Cardiac muscle cell (in vitro differentiated cells and primary cell): ENCODE measurements around the gene F3. TPM values are rescaled to one million over a fixed set of nuclear protein-coding genes. Genes with fewer than 3 reads are reported as not detected.

Experiments used
- DNase-seq, 2 donors: peaks; one replicate each; pipeline versions ENCODE4 v3.0.0 to v3.0.0-alpha.2; 2010 to 2017; ENCODE audit warnings: low read depth in 1 of 2, low spot score in 1 of 2
- H3K27ac ChIP-seq: fragments of 200-600 bp; sonication (generic); 2 replicates; pipeline ENCODE4 v1.5.1; 2016
- H3K27me3 ChIP-seq: fragments of 200-600 bp; sonication (generic); 2 replicates; pipeline ENCODE4 v1.6.0; 2016; ENCODE audit warnings: control low read depth
- H3K36me3 ChIP-seq: fragments of 200-600 bp; sonication (generic); 2 replicates; pipeline ENCODE4 v1.5.1; 2016; ENCODE audit warnings: control low read depth
- H3K4me1 ChIP-seq: fragments of 200-600 bp; sonication (generic); 2 replicates; pipeline ENCODE4 v1.8.1; 2017; ENCODE audit warnings: low read depth, mild to moderate bottlenecking, mixed run types
- H3K4me3 ChIP-seq: fragments of 200-600 bp; sonication (generic); 2 replicates; pipeline ENCODE4 v1.5.1; 2016; ENCODE audit warnings: mild to moderate bottlenecking
- H3K9me3 ChIP-seq: fragments of 200-600 bp; sonication (generic); 2 replicates; pipeline ENCODE4 v1.5.1; 2017; ENCODE audit warnings: low read depth, mild to moderate bottlenecking, control low read depth
- polyA plus RNA-seq: library from polyadenylated mRNA; unstranded; fragments of >200 nt; fragmentation: Nextera tagmentation; extraction: Ambion mirVana; gene quantifications from 2 replicates; pipeline ENCODE4 v1.2.1, GENCODE V29; 2016
- total RNA-seq: library from RNA; depleted of rRNA; stranded (reverse); fragments of >200 nt; gene quantifications from 2 replicates; pipeline ENCODE4 v1.2.3, GENCODE V29; 2016
- TF ChIP-seq, protein P1 (sequence below): IDR thresholded peaks from 2 replicates; pipeline ENCODE4 v1.5.1; 2012; ENCODE audit warnings: low read depth, mild to moderate bottlenecking, low read length

F3 gene
- total and polyA plus RNA-seq, 2 experiments from 2014 or later: 0.81 to 1.6 TPM

DNA sequence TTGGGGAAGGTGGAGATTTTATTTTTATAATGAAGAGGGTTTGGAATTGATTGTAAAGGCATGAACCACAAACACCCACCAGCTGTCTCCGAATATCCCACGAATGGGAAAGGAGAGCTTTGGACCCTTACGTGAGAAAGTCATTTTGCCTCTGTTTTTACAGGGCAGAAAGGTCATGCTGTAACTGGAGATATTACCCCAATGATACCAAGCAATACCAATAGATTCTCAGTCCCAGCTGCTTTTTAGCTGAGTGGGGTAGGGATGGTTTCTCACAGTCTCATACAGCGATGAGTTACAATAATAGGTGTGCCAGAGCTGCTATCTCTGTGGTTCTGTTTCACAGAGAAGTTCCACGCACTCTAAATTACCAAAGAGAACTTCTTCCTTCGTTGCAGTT lies 8.8 kb upstream of the F3 start:
- Histone ChIP-seq H3K27ac (no peak overlapping the region), H3K36me3 (no peaks in the 10 kb centered on the region), H3K4me3 (no peak overlapping the region), H3K27me3 (no peaks in the 10 kb centered on the region), H3K9me3 (no peaks in the 10 kb centered on the region), H3K4me1 (no peaks in the 10 kb centered on the region)
- no peak for DNase-seq
- TF ChIP-seq, protein P1, sequence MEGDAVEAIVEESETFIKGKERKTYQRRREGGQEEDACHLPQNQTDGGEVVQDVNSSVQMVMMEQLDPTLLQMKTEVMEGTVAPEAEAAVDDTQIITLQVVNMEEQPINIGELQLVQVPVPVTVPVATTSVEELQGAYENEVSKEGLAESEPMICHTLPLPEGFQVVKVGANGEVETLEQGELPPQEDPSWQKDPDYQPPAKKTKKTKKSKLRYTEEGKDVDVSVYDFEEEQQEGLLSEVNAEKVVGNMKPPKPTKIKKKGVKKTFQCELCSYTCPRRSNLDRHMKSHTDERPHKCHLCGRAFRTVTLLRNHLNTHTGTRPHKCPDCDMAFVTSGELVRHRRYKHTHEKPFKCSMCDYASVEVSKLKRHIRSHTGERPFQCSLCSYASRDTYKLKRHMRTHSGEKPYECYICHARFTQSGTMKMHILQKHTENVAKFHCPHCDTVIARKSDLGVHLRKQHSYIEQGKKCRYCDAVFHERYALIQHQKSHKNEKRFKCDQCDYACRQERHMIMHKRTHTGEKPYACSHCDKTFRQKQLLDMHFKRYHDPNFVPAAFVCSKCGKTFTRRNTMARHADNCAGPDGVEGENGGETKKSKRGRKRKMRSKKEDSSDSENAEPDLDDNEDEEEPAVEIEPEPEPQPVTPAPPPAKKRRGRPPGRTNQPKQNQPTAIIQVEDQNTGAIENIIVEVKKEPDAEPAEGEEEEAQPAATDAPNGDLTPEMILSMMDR: no peak

DNA sequence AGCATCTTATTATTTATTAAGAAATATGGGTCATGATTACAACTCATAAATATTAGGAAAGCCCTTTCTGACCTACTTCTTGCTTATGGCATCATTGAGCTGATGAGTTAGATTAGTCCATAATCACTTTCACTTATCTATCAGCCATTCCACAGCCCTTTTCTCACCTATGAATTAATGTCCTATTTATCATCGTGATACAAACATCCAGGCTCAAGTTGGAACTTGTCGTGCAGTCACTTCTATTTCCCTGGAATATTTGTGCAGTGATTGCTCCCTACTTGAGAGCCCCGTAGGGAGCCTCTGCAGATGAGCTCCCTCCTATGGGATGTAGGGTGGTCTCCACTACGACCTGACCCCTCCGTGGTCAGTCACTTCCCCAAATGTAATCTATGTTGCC lies 8.1 kb upstream of the F3 start:
- DNase-seq: no peak
- no peak overlapping the region for H3K4me3 ChIP-seq
- H3K36me3 ChIP-seq: no peaks in the 10 kb centered on the region
- TF ChIP-seq, protein P1: no peak
- no peaks in the 10 kb centered on the region for H3K4me1 ChIP-seq
- H3K27me3 ChIP-seq: no peaks in the 10 kb centered on the region
- H3K27ac ChIP-seq: no peak overlapping the region
- no peaks in the 10 kb centered on the region for H3K9me3 ChIP-seq

DNA sequence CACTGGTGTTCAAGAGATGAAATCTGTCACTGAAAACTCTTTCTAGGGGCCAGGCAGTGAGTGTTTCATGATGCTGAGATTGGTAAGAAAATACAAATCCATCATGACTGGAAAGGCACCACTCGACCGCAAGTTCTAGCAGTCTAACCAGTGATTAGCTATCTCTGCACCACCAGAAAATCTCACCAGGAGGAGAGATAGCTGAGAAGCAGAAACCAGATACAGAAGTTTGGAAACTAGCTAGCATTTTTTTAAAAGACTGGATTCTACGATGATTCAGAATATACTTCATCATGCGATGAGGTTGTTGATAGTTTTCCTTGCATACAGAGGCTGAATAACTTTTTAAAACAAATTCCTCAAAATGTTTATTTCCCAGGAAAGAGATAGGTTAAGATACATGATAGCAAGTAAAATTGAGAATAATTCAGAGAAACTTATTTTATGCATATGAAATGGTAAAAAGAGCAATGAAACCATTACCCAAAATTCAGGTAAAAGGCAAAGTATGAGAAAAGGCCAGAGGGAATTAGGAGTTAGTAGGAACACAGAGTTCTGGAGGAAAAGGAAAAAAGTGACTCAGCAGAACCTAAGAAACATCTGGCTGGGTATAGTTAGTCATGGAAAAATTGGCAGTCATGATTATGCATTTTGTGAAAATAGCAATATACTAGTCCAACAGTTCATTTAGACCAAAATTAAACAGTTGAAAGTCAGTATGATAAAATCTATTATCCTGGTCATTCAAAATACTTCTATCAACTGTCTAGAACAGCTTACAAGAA lies 3.3 kb upstream of the F3 start:
- Histone ChIP-seq H3K4me3 (no peak overlapping the region), H3K4me1 (peaks cover 3% of the 10 kb centered on the region), H3K9me3 (no peaks in the 10 kb centered on the region), H3K27me3 (peaks cover 26% of the 10 kb centered on the region), H3K36me3 (no peaks in the 10 kb centered on the region), H3K27ac (no peak overlapping the region)
- DNase-seq: peak in 1 of 2 donors; percentile 80
- TF ChIP-seq, protein P1: peak; percentile 15

DNA sequence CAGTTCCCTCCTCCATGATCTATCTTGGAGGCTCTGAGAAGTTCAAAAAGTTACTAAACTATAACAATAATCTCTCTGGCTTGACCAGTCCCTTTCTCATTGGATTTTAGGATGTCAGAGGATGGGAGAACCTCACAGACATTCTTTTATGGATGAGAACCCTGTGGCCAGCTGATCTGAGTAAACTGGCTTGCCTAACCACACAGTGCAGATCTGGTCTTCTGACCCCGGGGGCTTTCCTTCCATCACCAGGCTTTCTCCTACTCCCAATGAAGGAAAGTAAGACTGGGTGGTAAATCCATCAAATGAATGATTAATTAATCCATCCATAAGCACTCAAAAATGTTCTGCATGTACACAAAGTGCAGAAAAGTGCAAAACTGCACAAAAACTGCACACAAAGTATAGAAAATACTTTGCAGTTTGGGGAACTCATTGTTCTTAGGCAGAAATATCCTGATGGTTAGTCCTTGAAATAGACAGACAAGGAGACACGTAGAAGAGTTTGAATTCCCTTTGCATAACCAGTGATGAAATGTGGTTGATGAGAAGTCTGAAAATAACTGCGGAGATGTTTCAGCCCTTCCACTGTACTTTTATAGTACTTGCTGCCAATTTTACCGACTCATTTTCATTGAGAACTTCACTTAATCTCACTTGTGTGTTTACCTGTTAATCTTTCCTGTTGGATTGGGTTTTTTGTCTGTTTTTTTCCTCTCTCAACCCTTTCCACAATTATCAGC lies 2.5 kb upstream of the F3 start:
- Histone ChIP-seq H3K4me1 (peaks cover 3% of the 10 kb centered on the region), H3K27me3 (peaks cover 31% of the 10 kb centered on the region), H3K4me3 (no peak overlapping the region), H3K27ac (no peak overlapping the region), H3K36me3 (no peaks in the 10 kb centered on the region), H3K9me3 (no peaks in the 10 kb centered on the region)
- TF ChIP-seq, protein P1: no peak
- DNase-seq: peak in 1 of 2 donors; percentile 72

DNA sequence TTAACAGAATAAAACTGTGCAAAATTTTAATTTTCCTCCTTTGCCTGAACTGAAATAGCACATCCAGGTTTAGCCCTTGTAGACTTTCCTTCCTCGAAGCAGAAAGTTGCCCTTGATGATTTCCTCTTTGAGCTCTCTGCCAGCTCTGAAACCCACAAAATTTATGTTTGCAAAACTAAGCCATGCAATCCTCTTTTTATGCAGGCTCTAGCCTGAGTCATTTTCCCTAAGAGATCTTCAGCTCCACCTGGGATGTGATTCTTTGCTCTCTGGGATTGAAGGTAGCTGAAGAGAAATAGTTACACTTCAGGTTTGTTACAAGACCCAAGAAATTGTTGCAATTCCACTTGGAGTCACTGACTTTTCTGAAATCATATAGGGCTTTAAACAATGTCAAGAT lies 1.4 kb upstream of the F3 start:
- Histone ChIP-seq H3K27ac (no peak overlapping the region), H3K36me3 (no peaks in the 10 kb centered on the region), H3K4me1 (peaks cover 3% of the 10 kb centered on the region), H3K9me3 (no peaks in the 10 kb centered on the region), H3K4me3 (no peak overlapping the region), H3K27me3 (peaks cover 31% of the 10 kb centered on the region)
- peak in 1 of 2 donors; percentile 49 for DNase-seq
- TF ChIP-seq, protein P1: no peak
